ENCODE data around the gene SAE1.

SAE1 gene

DNA sequence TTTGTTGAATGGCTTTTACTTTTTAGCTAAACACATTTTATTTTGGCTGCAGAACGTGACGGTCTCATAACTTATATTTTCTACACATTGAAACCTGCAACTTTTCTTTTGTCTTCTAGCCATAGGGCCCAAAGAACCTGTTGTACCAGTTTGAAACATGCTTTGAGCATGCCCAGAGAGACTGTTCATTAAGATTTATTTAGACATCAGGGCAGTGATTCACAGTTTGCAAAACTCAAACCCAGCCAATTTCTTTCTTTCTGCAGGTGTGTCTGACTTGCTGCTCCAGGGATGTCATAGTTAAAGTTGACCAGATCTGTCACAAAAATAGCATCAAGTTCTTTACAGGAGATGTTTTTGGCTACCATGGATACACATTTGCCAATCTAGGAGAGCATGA lies 22.0 kb downstream of the SAE1 start:
- DNase-seq (ENCODE audit: low read depth), result no peak
- TF ChIP-seq, protein P1, sequence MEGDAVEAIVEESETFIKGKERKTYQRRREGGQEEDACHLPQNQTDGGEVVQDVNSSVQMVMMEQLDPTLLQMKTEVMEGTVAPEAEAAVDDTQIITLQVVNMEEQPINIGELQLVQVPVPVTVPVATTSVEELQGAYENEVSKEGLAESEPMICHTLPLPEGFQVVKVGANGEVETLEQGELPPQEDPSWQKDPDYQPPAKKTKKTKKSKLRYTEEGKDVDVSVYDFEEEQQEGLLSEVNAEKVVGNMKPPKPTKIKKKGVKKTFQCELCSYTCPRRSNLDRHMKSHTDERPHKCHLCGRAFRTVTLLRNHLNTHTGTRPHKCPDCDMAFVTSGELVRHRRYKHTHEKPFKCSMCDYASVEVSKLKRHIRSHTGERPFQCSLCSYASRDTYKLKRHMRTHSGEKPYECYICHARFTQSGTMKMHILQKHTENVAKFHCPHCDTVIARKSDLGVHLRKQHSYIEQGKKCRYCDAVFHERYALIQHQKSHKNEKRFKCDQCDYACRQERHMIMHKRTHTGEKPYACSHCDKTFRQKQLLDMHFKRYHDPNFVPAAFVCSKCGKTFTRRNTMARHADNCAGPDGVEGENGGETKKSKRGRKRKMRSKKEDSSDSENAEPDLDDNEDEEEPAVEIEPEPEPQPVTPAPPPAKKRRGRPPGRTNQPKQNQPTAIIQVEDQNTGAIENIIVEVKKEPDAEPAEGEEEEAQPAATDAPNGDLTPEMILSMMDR (conservative IDR thresholded peaks at IDR 0.05; ENCODE audit: low read length), result no peak
- H3K4me3 ChIP-seq (ENCODE audit: low read length), result no peak overlapping the region

DNA sequence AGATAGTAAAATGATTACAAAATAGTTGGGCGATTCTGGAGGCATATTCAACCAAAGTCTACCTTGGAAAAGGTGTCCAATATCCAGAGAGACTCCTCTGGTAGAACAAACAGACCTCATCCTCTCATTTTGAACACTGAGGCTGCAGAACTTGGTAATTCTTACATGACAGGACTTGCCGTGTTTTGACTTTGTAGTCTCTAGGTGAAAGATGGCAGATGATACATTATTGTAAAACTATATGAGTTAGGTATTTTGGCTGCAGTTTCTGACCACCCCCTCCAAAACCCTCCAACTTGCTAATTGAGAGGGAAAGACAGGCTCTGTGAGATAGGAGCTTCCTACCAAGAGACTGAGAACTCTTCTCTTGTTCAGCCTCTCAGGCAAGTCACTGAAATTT lies 22.6 kb downstream of the SAE1 start:
- no peak for DNase-seq (ENCODE audit: low read depth)
- no peak overlapping the region for H3K4me3 ChIP-seq (ENCODE audit: low read length)
- TF ChIP-seq, protein P1 (conservative IDR thresholded peaks at IDR 0.05; ENCODE audit: low read length), result no peak

DNA sequence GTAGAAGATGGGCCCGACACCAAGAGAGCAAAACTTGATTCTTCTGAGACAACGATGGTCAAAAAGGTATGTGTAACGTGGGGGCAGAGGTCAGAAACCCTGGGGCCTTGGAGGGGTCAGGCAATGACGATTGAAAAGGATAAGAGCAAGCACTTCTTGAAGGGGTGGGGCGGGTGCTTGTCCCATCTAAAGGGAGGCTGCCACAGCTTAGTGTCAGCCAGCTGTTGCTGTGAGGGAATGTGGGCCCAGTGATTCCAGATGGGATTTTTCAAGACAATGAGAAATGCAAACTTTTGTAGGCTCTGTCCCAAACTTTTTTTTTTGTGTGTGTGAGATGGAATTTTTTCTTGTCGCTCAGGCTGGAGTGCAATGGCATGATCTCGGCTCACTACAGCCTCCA lies 24.5 kb downstream of the SAE1 start:
- DNase-seq (ENCODE audit: low read depth), result peak; percentile 81
- TF ChIP-seq, protein P1 (conservative IDR thresholded peaks at IDR 0.05; ENCODE audit: low read length), result no peak
- H3K4me3 ChIP-seq (ENCODE audit: low read length), result no peak overlapping the region

DNA sequence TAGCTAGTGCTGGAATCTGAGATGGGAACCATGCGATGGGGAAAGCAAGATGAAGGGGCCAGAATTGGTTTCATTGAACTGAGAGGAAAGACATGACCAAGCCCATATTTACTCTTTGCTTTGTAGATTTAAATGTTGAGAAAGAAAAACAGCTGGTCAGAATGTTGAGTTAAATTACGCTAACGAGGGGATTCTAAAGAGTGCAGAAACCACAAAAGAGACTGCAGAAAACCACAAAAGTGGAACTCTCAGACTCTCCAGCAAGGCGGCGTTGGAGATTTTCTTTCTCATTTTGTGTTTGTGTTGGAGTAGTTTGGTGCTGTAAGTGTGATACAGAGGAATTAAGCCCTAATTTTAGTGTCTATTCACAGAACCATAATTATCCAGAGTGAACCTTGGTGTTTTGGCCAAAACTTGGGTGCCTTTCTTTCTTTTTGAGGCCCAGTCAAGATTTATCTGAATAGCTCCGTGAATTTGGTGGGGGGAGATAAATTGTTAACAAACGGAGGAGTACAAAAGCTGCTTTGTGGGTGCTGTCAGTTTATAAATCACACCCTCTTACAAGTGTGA lies 26.3 kb downstream of the SAE1 start:
- TF ChIP-seq, protein P1 (conservative IDR thresholded peaks at IDR 0.05; ENCODE audit: low read length), result no peak
- H3K4me3 ChIP-seq (ENCODE audit: low read length), result no peak overlapping the region
- peak; percentile 43 for DNase-seq (ENCODE audit: low read depth)

DNA sequence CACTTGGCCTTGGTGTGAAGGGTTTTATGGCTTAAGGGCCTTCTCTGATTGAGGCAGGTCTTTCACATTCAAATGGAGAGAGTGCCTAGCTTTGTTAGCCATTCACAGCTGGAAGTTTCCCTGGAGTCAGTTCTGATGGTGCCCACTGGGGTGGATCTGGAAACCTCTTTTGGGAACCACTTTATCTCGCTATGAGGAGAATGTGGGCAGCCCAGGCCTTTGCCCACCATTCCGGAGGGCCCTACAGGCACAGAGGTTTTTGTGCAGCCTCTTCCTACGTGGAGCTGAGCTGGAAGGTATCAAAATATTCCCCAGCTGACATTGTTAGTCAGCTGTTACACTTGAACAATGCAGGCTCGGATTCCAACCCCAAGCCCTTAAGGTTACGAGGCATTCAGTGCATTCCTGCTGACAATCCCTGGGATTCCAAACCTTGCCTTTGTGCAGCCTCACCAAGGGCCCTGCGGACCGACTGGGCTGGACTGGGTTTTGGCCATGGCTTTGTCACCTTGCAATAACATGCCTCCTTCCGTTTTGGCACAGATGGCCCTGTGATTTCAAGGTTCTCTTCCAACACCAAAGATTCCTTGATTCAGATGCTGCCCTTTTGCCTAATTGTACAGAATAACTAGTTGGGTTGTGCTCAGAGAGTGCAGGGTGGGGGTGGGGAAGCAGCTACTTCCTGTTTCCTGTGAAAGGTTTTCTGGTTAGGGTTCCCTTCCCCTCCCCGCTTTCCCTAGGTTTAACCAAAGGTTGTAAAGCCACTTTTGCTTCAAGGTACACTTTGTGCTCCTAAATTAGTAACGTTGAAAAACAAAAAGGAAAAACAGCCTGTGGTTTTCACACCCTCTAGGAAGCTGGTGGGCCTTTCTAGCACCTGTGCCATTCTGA lies 27.0 kb downstream of the SAE1 start:
- no peak overlapping the region for H3K4me3 ChIP-seq (ENCODE audit: low read length)
- DNase-seq (ENCODE audit: low read depth), result peak; percentile 81
- TF ChIP-seq, protein P1 (conservative IDR thresholded peaks at IDR 0.05; ENCODE audit: low read length), result peak; percentile 22; the same call in 1 of the 2 replicates

DNA sequence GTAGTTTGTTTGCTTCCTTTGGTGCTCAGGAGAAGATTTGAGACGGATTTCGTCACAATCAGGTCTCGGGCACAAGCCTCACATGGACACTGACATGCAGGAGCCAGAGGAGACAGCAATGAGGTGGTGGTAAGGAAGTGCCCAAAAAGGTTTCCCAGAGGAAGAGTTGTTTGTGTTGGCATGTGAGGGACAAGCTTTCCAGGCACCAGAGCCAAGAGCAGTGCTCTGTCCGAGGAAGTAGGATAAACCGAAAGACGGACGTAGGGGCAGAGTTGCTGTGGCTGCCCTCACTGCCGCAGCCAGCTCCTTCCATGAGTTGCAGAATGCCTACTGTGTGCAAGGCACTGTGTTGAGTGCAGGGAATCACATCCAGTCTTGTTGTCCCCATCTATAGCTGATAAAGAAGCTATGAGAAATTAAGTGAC lies 27.7 kb downstream of the SAE1 start:
- DNase-seq (ENCODE audit: low read depth), result no peak
- no peak overlapping the region for H3K4me3 ChIP-seq (ENCODE audit: low read length)

More for the DNA sequence above, 27.7 kb downstream of the SAE1 start:
- TF ChIP-seq, protein P1 (conservative IDR thresholded peaks at IDR 0.05; ENCODE audit: low read length), result no peak

Measured in AG10803 (cell line).